Activated CD4-positive, alpha-beta T cell treated with anti-CD3 and anti-CD28 coated beads for 1 hour (primary cell): ENCODE results near the gene HIRA.
"Not testable (repeated sequence)": the region's sequence is repeated elsewhere in the genome, so short reads cannot be mapped to it uniquely, and the experiment has no call there.

Experiments
- DNase-seq: peaks from one replicate; pipeline ENCODE4 v3.0.0-alpha.2; 2020

Gene HIRA

GRCh38 chr22:19382240-19382639 lies 49.3 kb downstream of the HIRA start:
- DNase-seq, result no peak

DNA sequence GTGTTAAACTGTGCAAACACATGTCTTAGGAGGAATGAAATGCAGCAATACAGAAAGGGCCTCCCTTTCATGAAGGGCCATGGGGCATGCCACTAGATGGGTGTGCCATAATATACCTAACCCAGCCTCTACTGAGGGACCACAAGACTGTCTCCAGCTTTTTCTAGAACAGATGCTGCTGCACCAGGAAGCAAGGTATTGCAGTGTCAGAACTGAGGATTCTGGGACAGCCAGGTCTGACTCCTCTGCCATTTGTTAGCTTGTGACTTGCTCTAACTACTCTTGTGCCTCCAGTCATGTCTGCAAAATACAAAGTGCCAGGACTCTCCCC lies 53.2 kb downstream of the HIRA start:
- no peak for DNase-seq

DNA sequence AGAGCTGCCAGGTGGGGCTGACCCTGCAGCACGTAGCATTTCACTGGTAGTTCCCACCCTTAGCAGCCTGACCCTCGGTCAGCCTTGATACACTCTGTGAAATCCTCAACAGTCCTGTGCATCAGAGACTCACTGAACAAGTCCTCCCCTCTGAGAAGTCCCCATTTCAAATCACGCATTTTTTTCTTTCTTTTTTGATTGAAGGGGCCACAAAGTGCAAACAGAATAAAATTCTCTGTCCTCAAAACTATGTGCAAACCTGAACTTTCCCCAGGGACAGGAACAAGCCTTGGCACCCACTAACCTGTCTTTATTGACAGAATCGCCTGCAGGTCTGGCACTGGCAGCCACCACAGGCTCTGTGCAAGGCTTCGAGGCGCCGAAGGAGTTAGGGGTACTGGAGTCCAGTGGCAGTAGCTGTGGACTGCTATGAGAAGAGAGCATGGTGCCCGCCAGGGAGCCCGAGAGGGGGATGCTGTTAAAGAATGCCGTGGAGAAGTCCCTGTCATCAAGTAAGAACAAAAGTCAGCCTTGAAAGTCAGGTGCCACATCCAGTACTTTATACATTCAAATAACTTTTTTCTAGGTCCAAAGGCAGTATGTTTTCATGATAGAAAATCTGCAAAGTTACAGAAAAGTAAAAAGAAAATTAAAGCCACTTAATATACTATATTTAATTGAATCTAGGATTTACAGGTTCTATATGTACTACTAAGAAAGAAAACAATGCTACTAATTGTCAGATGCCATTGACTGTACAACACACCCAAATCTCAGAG lies 53.8 kb downstream of the HIRA start:
- no peak for DNase-seq

GRCh38 chr22:19376971-19377370 lies 54.6 kb downstream of the HIRA start:
- DNase-seq, result no peak

- DNase-seq, result no peak
Measured at GRCh38 chr22:19376247-19376646, 55.3 kb downstream of the HIRA start.

DNA sequence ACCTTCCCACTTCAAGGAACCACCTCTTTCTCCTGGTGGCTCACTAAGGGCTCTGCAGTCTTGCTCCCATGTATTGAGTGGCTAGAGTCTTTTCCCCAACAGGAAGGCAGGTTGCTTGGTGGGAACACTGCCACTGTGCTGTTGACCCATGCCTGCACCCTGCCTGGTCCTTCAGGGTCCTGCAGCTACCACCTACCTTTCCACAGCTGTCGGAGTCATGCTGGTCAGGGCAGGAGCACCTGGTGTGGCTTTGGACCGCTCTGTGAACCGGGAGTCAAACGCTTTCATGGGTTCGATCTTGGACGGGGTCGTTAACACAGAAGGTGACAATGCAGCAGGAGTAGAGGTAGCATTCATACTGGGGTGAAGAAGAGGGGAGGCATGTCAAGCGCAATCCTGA lies 56.1 kb downstream of the HIRA start:
- no peak for DNase-seq

DNA sequence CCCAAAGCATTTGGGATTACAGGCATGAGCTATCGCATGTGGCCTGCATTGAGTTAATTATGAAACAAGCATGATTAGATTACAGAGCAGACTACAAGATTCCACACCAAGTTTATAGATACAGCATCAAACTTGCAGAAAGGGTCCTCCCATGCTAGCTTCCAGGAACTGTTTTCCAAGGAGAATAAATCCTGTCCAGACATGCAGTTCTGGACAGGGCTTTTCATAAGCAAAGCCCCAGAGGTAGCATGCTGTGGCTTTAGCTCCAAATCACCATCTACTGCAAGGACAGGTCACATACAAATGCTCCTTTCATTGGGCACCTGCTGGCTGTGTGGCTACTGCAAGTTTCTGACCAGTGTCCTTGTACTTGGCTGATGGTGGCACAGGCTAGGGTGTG lies 57.1 kb downstream of the HIRA start:
- DNase-seq, result no peak

- DNase-seq, result no peak
Measured at GRCh38 chr22:19373450-19373849, 58.1 kb downstream of the HIRA start.

GRCh38 chr22:19371893-19372292 lies 59.6 kb downstream of the HIRA start:
- DNase-seq, result no peak

DNA sequence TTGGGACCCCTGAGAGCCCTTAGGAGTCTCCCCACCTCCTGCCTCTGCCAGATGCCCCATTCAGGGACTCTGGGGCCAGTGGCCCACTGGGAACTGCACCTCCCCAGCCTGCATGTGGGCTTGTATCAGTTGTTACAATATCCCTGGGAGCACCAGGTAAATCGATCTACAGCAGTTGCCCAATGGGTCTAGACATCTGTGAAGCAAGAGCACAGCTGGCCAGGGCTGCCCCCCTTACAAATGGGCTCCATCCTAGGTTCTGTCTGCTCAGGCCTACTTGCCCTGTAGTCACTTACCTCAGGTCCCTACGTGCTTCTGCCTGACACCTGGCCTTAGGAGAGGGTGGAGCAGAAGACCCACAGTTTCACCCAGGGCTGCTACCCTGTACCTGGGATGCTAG lies 62.7 kb downstream of the HIRA start:
- DNase-seq, result no peak

DNA sequence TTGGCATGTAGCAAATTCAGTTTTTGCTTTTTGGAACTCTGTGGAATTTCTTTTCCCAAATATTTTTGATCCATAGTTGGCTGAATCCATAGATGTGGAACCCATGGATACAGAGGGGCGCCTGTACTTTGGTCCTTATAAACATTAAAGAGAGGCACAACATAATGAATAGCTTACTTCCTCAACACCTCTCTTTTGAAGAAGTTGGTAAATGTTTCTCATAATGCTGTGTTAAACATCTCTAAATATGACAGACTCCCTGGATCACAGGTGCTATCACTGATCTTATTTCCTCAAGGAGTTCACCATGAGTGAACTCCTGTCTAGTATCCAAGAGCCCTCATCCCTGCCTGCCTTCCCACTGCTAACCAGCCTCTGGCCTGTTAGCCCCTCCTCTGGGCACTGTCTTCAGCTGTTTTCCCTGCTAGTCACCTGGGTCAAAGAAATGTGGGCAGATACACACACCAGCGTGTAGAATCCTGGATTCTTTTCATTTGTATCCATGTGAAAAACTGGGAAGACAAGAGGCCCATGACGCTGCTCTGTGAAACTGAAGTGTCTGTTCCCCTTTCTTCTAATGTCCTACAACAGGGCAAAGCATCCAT lies 63.7 kb downstream of the HIRA start:
- no peak for DNase-seq

- DNase-seq, result not testable (repeated sequence)
Measured at GRCh38 chr22:19363541-19363940, 68.0 kb downstream of the HIRA start.

DNA sequence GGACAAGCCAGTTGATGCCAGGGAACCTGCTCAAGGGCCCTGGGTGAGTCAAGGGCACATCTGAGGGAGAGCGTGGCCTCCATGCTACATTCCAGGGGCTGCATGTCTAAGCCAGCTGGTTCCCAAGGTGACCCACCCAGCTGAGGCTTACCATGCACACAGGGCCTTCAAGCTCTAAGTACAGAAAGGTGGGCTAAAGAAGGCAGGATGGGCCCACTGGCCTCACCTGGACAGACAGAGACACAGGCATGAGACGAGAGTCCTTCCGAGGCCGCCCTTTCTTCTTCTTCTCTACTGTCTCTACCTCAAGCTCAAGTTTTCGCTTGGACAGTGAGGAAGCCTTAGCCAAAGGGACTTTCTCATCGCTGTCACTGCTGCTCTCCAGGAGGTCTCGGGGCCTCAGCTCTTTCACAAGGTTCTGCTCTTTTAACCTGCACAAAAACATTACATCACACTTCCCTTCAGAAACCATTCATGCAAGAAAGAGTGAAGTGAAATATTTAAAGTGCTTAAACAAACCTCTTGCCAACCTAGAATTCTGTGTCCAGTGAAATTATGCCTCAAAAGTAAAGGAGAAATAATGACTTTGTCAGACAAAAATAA lies 69.9 kb downstream of the HIRA start:
- DNase-seq, result no peak

GRCh38 chr22:19360862-19361261 lies 70.7 kb downstream of the HIRA start:
- DNase-seq, result no peak

DNA sequence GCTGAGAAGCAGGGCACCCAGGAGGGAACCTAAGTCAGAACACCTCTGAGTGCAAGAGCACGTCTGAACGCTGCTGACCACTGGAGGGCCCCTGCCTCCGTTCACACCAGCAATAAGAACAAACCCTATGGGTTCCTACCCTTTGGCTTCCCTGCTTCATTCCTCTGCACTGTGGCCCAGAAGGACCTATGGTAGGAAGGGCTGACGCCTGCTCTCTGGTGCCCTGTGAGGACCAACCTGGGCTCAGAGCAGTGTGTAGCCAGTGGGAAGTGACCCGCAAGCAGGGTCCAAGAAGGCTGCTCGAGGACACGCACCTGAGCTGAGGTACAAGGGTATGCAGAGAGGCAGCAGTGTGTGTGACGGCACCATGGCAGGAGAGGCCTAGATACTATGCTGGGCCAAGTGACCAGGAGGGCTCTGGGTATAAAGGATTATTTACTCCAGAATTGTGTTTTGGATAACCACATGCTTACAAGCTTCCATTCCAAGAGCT lies 71.2 kb downstream of the HIRA start:
- DNase-seq, result no peak

DNA sequence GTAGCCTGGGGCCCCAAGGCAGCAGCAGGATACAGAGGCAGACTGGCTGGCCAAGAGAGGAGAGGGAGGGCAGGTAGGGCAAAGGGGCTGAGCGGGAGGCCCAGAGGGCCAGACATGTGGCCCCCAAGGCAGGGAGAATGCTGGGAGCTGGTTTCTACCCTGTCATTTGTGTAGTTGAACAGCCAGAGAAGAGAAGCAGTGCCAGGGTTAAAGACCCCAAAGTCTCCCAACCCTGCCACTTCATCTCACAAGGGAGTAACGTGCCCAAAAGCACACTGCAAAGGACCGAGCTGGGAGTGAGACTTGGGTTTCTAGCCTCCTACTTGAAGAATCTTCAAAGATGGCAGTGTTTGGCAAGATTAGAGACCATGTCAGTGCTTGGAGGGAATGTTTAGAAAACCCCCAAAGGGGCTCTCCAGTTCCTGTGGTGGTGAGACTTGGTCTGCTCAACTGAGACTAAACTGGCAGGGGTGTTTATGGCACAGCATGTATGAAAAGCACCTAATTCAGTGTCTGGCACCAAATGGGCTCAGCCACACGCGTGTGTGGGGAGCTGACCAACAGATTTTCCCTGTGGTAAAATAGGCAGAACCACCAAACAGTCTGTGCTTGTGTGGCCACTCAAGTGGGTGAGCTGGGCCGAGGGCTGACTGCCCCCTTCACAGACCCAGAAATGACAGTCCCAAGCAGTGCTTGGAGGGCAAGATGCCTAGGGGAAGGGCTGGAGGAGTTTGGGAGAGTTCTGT lies 71.8 kb downstream of the HIRA start:
- no peak for DNase-seq

GRCh38 chr22:19358703-19359553 lies 72.6 kb downstream of the HIRA start:
- DNase-seq, result no peak

- DNase-seq, result no peak
Measured at GRCh38 chr22:19358195-19358594, 73.3 kb downstream of the HIRA start.

DNA sequence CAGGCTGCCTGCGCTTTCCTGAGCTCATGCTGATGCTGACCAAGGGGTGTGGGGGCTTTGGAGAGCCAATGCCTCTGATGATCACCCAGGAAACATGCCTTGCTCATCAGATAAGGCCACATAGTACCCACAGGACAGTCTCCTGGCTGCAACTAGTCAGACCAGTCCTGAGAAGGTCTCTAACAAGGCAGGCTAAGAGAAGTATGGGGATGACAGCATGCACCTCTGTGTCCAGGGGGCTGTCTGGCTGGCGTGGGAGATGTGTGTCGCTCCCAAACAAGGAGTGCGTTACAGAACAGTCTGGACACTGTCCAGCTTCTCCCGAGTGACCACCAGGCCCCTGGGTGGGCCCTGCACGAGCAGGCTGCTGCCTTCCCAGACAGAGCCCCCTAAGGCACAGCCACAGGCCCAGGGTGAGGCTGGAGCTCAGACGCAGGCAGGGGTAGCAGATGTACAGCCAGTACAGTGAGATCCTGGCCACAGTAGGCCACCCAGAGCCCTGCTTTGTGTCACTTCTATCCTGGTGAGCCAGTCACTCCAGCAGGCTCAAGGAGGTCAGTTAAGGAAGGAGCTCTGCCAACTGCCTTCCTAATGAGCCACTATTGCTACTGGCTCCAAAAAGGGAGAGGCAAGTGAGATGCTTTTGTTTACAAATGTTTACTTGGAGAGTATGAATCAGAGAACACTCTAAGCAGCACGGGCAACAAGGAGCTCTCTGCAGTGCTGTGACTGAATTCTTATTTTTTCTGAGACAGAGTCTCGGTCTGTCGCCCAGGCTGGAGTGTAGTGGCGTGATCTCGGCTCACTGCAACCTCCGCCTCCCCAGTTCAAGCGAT lies 74.0 kb downstream of the HIRA start:
- no peak for DNase-seq

DNA sequence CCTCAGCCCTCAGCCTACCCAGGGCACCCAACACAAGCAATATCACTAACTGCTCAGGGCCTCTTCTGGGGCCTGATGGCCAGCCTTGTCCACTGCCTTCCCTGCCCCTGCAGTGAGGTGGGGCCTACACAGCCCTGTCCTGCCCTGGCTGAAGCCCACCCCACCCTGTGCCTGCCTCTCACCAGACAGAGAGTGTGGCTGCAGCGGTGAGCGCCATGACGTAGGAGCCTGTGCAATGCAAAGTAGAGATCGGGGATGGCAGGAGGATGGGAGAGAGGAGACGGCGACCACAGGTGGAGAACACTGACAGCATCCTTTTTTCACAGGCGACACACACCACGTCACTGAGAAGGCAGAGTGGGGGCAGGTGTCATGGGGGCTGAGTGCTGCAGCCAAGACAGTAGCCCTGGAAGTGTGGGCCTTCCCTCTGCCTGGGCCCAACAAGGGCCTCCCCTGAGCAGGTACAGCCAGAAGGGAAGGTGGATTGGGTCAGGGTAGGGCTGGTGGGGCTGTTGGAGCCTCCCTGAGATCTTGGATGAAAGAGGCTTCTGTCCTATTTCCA lies 74.7 kb downstream of the HIRA start:
- DNase-seq, result no peak

DNA sequence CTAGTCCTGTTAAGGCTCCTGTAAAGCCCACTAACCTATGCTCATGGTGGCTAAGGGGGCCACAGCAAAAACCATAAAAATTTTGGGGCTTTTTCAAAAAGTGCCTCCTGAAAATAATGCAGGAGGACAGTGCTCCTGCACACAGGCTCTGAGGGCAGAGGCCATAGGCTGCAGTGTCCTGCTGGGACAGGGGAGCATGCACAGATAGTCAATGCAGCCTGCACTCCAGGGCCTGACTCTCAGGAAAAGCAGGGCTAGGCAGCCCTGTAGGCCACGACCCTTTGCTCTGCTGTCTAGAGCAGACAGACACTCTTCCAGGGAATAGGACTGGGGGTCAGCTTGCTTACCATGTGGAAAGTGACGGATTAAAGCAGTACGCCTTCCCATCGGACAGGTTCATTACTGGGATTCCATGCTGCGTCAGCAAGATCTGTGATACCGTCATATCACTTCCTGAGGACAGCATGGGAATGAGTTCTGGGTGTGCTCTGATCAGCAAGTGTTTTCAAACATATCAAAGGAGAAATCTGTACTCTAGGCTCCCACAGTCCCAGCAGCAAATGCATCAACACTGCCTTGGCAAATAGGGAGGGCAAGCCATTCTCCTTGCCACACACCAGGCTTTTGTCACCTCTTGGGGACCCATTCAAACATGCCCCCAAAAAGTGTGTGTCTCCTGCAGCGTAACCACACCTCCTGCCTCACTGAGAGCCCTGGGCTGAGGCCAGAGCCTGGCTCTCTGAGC lies 75.9 kb downstream of the HIRA start:
- DNase-seq, result no peak
